H4 (cell line): Measurements from ENCODE around the gene LHX4. TPM values are rescaled to one million over a fixed set of nuclear protein-coding genes. Genes with fewer than 3 reads are reported as not detected.

ENCODE experiments used
- DNase-seq: peaks from one replicate; pipeline ENCODE4 v3.0.0-alpha.2; 2015; ENCODE audit warnings: low spot score
- total RNA-seq: library from RNA; depleted of rRNA; stranded (reverse); fragments of >200 nt; shearing (Covaris generic); gene quantifications from 2 replicates; pipeline ENCODE4 v1.2.3, GENCODE V29; 2014

LHX4 gene
- total RNA-seq, 1 experiment from 2014 or later = 0.15 TPM

GRCh38 chr1:180257486-180257885 is 27.4 kb downstream of the LHX4 start:
- DNase-seq = no peak

DNA sequence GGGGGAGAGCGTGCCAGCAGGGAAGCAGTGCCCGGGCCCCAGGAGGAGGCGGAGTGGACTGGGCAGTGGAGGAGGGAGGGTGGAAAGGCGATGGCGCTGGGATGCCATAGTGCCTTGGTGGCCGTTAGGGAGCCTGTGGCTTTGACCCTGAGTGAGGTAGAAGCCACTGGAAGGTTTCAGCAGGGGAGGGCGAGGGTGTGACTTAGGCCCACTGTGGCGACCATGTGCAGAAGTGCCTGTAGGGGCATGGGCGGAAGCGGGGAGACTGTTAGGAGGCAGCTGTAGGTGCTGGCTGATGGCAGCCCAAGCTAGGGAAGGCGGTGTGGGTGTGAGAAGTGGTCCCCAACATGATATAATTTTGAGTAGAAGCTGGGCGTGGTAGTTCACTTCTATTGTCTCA is 28.2 kb downstream of the LHX4 start:
- no peak for DNase-seq

DNA sequence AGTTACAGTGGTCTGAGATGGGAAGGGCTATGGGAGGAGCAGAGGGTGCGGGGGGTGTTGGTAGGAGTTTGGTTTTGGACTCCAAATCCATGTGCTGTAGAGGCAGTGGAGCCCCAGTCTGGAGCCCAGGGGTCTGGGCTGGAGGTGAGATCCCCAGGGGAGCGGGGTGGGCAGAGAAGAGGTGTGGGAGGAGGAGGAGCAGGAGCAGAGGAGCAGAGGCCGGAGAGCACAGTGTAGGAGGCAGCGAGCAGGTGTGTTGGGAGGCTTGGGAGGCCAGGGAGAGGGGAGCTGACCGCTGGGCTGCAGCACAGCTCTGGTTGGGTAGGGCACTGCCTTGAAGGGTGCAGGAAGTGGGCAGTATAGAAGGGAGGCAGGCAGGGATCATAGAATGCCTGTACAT is 28.9 kb downstream of the LHX4 start:
- DNase-seq = no peak

- no peak for DNase-seq
Observed at GRCh38 chr1:180259431-180260338, 29.6 kb downstream of the LHX4 start.

DNA sequence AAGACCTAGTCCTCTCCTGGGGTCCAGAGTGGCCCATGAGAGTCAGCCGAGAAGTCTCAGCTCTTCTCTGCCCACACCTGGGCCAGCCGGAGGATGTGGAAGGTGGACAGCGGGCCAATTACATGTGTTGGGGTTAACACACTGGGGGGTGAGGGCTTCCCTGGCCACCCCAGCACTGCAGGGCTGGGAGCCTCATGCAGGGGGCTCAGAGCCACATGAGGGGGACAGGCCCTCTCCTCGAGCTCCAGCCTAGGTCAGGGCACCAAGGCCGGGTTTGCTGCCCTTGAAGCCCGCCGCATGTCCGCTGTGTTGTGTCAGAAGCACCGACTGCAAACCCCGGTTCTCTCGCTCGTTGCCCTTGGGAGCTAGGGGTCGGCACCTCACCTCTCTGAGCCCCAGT is 30.5 kb downstream of the LHX4 start:
- no peak for DNase-seq

DNA sequence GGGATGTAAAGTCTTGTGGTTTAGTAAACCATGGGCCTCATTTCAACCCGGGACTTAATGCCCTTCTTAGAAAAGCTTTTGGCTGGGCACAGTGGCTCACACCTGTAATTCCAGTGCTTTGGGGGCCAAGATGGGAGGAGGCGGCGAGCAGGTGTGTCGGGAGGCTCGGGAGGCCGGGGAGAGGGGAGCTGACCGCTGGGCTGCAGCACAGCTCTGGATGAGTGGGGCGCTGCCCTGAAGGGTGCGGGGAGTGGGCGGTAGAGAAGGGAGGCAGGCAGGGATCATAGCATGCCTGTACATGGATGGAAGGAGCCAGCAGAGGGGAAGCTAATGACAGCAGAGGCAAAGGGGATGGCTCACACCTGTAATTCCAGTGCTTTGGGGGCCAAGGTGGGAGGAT is 31.0 kb downstream of the LHX4 start:
- DNase-seq = no peak

DNA sequence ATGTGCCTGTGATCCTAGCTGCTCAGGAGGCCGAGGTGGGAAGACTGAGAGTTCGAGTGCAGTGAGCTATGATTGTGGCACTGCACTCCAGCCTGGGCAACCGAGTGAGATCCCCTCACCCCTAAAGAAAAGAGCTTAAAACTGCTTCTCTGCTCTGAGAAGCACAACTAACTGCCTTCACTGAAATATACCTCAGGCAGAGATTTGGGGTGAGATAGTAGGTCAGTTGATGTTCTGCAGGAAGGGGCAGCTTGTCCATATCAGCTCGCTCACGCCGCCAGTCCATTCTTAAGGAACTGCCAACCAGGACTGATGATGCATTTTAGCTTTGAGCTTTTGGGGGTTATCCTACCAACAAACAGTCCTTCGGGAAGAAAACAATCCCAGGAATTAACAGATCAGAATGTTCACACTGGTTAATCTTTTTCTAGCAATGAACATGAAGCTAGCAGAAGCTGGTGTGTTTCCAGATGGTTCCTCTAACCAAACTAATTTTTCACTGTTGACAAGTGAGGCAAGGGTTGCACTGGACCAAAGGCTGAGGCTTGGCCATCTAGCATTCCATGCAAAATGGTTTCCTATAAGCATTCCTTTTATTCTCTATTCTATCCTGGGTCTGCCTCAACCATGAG is 31.6 kb downstream of the LHX4 start:
- DNase-seq = no peak

- DNase-seq = no peak
Observed at GRCh38 chr1:180262628-180263488, 32.8 kb downstream of the LHX4 start.

GRCh38 chr1:180264595-180264994 is 34.5 kb downstream of the LHX4 start:
- no peak for DNase-seq

GRCh38 chr1:180265201-180265600 is 35.1 kb downstream of the LHX4 start:
- DNase-seq = no peak

DNA sequence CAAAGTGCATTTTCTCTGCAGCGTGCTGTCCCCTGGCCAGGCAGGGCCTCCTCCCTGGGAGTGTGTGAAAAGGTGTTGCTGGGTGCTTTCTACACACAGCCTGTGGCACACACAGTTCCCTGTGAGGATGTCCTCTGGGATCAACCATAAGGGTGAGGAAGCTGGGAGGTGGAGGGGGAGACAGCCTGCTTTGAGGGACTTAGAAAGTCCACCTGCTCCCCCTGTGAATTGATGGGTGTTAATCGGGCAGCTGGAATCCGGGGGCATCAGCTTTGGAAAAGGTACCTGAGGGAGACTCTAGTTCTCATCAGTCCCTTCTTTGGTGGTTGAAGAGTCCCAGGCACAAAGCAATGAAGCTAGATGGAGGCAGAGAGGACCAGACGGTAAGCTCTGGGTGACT is 35.8 kb downstream of the LHX4 start:
- DNase-seq = no peak

DNA sequence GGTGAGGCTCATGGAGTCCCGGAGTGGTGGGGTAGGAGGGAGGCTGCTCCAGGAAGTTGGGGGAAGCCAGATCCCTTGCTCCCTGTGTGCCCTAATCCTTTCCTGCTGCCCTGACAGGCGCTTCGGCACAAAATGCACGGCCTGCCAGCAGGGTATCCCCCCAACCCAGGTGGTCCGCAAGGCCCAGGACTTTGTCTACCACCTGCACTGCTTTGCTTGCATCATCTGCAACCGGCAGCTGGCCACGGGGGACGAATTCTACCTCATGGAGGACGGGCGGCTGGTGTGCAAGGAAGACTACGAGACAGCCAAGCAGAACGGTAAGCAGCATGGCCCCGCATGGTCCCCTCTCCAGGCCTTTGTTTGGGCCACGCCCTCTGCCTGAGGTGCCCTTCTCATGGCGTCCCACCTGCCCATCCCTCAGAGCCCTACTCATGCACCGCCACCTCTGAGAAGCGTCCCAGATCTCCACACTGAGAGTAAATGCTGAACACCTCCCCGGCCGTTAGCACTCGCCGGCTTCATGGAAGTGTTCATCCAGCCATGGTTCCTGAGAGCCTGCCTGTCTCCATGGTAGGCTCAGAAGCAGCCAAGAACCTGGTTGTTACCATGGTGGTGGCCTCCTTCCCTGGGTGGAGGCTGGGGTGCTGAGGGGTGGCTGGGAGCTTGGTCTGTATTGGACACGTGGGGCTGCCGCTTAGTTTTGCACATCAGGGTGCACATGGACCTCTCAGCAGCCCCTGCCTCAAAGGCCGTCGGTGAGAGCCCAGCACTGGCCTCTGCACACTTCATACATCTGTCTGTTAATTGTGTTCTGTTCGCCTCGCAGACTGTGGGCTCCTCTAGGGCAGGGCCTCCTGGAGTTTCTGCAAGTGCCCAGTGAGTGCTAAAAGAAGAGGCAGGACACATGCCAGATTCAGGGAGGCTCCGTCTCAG is 36.5 kb downstream of the LHX4 start:
- no peak for DNase-seq

DNA sequence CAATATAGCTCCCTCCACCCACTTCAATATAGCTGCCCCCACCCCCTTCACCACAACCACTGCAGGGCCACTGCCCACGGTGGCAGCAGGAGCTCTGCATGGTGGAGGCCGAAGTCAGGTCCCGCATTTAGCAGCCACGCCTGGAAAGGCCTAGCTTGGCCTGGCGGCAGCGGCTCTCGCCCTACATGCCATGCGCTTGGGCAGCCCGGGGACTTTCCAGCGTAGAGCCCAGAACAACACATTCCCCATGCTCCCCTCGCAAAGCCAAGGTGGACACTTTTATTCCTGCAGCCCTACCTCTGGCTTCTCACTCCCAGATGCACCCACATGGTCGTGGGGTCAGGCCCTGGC is 37.1 kb downstream of the LHX4 start:
- DNase-seq = no peak

- DNase-seq = no peak
Observed at GRCh38 chr1:180267761-180268555, 37.9 kb downstream of the LHX4 start.

GRCh38 chr1:180268556-180269075 is 38.6 kb downstream of the LHX4 start:
- DNase-seq = no peak

DNA sequence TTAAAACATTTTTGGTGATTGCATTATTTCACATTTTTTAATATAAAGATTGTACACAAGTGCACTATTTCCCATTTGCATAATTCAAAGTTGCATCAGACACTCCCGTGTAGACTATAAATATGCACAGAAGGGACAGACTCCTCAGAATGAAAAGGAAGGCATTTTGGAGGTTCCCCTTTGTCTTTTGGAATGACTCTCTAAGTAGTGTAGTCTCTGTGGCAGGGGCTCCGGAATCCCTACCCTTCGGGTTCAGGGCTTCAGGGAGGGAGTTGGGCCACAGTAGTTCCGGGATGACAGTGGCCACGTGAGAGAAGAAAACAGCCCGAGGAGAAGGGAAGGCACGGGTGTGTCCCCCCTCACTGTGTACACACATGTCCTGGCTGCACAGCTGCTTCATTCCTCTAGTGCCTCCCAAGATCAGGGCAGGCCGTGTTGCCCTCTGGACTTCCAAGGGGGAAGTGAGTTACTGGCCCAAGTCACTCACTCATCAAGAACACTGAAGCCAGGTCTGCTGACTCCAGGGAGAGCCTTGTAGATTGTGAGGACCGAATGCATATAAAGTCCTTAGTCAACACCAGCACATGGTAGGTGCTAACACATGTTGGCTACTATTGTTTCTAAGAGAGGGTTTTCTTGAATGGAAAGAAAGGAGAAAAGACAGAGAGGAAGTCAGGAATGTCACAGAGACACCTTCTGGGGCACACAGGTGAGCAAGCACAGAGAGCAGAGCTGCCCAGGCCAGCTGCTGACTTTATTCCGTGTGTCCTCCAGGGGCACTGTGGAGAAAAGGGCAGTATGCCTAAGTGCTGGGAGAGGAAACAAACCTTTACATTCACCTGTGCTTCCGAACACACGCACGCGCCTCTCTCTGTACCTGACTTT is 39.8 kb downstream of the LHX4 start:
- DNase-seq = no peak

- DNase-seq = no peak
Observed at GRCh38 chr1:180270530-180271271, 40.6 kb downstream of the LHX4 start.
